Activated naive CD8-positive, alpha-beta T cell (primary cell): Measurements from ENCODE around the gene HOXA9.
A peak's percentile ranks its signal among the peaks of the same experiment; 100 is the strongest.

Source experiments
- H3K27ac Mint-ChIP-seq: one replicate; pipeline ENCODE4 v1.8.0; 2021; ENCODE audit warnings: mixed read lengths
- H3K27me3 Mint-ChIP-seq: one replicate; pipeline ENCODE4 v1.8.0; 2021; ENCODE audit warnings: mixed read lengths
- H3K36me3 Mint-ChIP-seq: one replicate; pipeline ENCODE4 v1.8.0; 2021; ENCODE audit warnings: mixed read lengths
- H3K4me1 Mint-ChIP-seq: one replicate; pipeline ENCODE4 v1.8.0; 2021; ENCODE audit warnings: low read depth, mixed read lengths
- H3K4me3 Mint-ChIP-seq: one replicate; pipeline ENCODE4 v1.8.0; 2021; ENCODE audit warnings: mild to moderate bottlenecking, mixed read lengths
- H3K9me3 Mint-ChIP-seq: one replicate; pipeline ENCODE4 v1.8.0; 2021; ENCODE audit warnings: low read depth, mixed read lengths

HOXA9 gene

DNA sequence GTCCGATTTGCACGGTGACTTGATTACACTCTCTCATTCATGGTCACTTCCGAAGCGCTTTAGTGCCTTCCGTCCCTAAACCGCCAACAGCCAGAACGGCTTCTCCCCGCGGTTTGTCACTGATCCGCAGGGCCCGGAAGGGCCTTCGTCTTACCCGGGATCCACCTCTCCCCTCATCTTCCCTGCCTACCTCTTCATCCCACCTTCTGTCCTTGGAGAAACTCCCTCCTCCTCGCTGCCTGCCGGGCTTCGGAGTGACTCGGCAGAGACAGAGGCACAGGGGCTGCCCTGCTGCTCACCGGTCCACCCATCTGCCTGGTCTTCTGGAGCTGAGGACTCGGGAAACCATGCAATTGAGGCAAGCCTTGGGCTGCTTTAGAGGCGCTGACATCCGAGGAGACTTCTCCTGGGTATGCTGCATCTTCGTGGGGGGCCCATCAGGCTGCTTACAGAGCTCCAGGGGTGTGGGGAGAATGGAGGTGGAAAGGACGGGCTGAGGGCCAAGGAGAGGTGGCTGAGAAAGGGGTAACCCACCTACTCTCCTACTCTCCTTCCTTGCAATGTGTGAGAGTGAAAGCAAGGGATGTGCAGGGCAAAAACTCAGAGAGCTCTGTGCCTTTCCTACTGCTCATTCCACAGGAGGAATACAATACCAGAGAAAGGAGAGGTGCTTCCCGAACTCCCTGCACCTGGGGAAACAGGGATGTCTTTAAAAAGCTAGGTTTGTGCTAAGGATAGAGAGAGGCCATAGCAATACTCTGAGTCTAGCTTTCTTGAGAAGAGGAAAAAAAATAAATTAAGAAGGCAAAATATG, 20.7 kb upstream of the HOXA9 start:
- peaks cover 53% of the 10 kb centered on the region for H3K4me1 Mint-ChIP-seq
- no peak overlapping the region for H3K27ac Mint-ChIP-seq
- peak overlapping the region; percentile 80 for H3K4me3 Mint-ChIP-seq
- H3K27me3 Mint-ChIP-seq: peaks cover 51% of the 10 kb centered on the region
- H3K9me3 Mint-ChIP-seq: no peaks in the 10 kb centered on the region
- H3K36me3 Mint-ChIP-seq: no peaks in the 10 kb centered on the region

DNA sequence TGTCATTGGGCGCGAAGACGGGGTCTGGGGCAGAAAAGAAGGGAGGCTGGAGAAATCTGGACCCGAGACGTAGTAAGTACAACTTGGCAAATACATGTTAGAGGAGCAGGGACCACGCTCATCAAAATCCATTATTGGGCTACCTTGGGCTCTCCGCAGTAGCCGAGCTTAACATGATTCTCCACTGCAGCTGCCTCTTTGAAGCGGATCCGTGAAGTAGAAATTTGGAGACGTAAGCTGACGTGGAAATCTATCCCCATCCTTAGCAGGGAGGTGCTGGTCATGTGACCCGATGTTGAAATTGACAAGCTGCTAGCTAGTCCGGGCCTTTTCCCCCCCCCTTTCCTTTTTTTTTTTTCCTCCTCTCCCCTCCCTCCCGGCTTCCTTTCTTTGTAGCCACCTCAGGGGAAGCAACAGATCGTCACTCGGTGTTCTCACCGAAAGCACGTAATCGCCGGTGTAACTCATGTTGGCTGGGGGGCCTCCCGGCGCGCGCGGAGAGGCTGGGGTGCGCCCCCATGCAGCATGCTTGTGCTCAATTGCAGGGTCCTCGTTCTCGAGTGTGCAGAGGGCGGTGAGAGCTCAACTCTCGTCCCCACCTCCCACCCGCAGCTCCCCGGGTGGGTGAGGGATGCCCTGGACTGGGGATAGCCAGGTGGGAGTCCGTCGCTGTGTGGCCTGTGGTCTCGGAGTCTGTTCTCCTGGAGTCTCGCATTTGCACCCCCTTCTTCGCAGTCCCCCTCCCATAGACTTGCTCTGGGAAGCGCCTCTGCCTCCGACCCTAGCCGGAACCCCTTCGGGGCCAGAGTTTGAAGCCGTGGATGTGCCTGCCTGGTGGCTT, 19.9 kb upstream of the HOXA9 start, which contains the start of gene HOXA11:
Gene HOXA11 (minus strand): TSS at position 220 of the 841 bp plus-strand sequence. CDS start 88 bp downstream, at position 132.
- peaks cover 47% of the 10 kb centered on the region for H3K27me3 Mint-ChIP-seq
- no peaks in the 10 kb centered on the region for H3K36me3 Mint-ChIP-seq
- no peaks in the 10 kb centered on the region for H3K9me3 Mint-ChIP-seq
- H3K4me3 Mint-ChIP-seq: peak within 1 kb of the TSS; percentile 80
- peaks cover 53% of the 10 kb centered on the region for H3K4me1 Mint-ChIP-seq
- H3K27ac Mint-ChIP-seq: no peak within 1 kb of the TSS

DNA sequence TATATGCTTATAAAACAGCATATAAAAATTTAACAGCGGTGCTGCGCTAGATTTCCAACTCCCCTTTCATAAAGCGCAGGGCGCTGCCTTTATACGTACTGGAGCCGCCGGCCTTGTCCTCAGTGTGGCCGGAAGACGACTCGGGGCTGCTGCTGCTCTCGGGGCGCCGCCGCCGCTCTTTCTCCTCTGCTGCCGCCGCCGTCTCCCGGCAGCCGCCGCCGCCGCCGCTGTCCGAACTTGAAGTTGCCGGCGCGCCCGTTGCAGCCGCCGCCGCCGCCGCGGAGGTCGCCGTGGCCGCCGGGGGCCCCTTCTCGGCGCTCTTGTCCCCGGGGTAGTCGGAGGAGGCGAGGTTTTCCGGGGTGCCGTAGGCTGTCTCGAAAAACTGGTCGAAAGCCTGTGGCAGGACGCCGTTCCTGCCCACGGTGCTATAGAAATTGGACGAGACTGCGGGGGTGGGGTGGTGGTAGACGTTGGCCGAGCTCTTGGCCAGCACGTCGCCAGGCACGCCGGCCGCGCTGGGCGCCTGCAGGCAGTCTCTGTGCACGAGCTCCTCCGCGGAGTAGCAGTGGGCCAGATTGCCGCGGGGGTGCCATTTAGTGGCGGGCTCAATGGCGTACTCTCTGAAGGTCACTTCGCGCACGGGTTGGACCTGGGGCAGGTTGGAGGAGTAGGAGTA, 19.1 kb upstream of the HOXA9 start:
- Mint-ChIP-seq H3K9me3 (no peaks in the 10 kb centered on the region), H3K4me3 (peak overlapping the region; percentile 80), H3K27me3 (peaks cover 44% of the 10 kb centered on the region), H3K36me3 (no peaks in the 10 kb centered on the region), H3K27ac (no peak overlapping the region), H3K4me1 (peaks cover 50% of the 10 kb centered on the region)

DNA sequence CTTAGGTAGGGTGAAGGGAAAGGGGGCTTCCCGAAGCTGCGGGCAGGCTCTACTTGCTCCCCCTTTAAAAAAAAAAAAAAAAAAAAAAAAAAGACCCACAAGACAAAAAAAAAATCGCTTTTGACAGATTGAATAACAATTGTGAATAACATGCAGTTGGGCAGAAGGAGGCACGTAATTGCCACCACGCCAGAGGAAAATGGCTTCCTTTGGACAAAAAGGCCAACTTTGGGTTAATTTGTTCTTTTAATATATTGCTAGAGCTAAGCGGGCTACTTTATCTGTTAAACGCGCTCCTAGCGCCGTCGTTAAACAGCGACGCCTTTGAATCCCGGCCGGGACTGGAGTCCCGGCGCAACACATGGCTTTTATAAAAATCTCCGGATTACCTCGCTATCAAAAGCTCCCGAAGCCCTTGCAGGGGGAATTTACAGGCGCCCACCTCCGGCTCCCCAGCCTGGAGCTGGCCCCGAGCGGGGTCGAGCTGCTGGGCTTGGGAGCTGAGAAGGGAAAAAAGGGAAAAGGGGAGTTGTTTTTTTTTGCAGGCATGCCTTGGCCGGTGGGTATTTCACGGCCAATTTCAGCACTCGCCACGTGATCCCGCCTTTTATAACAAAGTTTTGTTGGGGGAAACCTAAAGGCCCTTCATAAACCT, 18.5 kb upstream of the HOXA9 start:
- H3K4me3 Mint-ChIP-seq: peak overlapping the region; percentile 56
- no peak overlapping the region for H3K27ac Mint-ChIP-seq
- H3K9me3 Mint-ChIP-seq: no peaks in the 10 kb centered on the region
- peaks cover 51% of the 10 kb centered on the region for H3K27me3 Mint-ChIP-seq
- no peaks in the 10 kb centered on the region for H3K36me3 Mint-ChIP-seq
- H3K4me1 Mint-ChIP-seq: peaks cover 46% of the 10 kb centered on the region

DNA sequence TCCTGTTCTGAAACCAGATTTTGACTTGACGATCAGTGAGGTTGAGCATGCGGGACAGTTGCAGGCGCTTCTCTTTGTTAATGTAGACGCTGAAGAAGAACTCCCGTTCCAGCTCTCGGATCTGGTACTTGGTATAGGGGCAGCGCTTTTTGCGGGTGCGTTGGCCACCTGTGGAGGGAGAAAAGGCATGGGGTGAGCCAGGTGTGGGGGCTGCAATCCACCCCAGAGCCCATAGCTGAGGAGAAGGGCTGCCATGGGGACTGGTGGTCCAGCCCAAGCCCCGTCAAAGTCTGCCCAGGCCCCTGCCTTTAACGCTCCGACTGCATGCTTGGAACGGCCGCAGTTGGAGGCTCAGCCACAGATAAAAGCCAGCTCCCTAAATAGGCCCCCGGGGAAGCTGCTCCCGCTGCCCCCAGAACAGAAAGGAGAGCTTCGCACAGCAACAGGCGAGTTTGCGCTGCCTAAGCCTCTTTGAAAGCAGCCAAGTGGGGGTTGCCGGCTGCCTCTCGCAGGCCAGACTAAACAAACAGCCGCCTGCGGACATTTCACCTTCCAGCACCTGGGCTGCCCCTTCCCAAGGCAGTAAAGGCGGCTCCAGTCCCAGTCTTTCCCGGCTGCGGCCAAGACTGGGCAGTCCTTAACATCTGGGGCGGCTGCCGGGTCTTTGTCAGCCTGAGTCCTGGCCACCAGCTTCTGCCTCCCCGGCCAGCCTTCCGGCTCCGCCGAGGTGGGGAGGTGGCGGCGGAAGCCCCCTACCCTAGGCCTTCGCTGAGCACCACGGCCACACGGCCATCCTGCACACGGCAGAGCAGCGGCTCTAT, 17.7 kb upstream of the HOXA9 start:
- Mint-ChIP-seq H3K36me3 (no peaks in the 10 kb centered on the region), H3K27ac (no peak overlapping the region), H3K9me3 (no peaks in the 10 kb centered on the region), H3K4me1 (peaks cover 39% of the 10 kb centered on the region), H3K4me3 (peak overlapping the region; percentile 10), H3K27me3 (peaks cover 49% of the 10 kb centered on the region)

DNA sequence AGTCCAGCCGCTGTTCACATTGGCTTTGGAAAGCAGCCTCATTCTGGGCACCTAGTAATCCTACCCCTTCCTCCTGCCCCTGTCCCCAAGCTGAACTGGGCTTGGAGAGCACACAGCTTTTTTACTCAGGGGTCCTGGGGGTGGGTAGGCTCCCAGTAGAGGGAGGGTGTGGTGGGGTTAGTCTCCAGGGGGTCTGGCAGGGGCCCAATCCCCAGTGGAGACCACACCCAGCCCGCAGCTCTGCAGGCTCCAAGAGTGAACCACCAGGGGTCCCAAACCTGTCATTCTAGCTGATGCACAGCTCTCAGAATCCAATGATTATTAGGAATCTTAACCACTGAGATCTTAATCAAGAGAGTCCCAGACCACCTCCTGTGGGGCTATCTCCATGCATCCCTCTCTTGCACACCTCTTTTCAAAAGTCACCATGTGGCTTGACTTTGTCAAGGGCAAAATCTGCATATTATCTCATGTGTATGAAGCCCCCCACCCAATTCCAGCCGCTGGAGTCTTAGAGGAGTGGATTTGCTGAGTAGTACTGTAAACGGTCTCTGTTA, 17.0 kb upstream of the HOXA9 start:
- Mint-ChIP-seq H3K9me3 (no peaks in the 10 kb centered on the region), H3K4me3 (no peak overlapping the region), H3K27ac (no peak overlapping the region), H3K36me3 (no peaks in the 10 kb centered on the region), H3K4me1 (peaks cover 34% of the 10 kb centered on the region), H3K27me3 (peaks cover 48% of the 10 kb centered on the region)

DNA sequence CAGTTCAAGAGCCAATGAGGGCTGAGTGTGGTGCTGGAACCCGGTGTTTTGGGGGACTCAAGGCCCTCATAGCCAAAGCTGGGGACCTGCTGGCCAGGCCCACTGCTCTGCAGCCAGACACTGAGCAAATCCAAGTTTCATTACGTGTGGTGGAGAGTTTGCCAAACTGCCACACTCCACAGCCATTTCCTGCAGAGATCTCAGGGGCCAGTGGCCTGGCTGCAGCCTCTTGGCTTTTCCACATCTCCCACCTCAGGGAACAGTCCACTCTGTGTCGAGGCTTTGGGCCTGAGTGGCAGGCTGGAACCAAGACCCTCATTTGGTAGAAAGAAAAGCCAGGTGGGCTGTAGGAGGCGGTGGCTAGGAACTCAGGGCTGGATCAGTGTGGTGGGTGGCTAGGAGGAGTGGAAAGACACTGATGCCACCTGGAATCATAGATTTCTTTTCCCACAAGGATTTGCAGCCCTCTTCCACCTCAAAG, 16.5 kb upstream of the HOXA9 start:
- Mint-ChIP-seq H3K27ac (no peak overlapping the region), H3K4me3 (no peak overlapping the region), H3K9me3 (no peaks in the 10 kb centered on the region), H3K36me3 (no peaks in the 10 kb centered on the region), H3K27me3 (peaks cover 44% of the 10 kb centered on the region), H3K4me1 (peaks cover 30% of the 10 kb centered on the region)

DNA sequence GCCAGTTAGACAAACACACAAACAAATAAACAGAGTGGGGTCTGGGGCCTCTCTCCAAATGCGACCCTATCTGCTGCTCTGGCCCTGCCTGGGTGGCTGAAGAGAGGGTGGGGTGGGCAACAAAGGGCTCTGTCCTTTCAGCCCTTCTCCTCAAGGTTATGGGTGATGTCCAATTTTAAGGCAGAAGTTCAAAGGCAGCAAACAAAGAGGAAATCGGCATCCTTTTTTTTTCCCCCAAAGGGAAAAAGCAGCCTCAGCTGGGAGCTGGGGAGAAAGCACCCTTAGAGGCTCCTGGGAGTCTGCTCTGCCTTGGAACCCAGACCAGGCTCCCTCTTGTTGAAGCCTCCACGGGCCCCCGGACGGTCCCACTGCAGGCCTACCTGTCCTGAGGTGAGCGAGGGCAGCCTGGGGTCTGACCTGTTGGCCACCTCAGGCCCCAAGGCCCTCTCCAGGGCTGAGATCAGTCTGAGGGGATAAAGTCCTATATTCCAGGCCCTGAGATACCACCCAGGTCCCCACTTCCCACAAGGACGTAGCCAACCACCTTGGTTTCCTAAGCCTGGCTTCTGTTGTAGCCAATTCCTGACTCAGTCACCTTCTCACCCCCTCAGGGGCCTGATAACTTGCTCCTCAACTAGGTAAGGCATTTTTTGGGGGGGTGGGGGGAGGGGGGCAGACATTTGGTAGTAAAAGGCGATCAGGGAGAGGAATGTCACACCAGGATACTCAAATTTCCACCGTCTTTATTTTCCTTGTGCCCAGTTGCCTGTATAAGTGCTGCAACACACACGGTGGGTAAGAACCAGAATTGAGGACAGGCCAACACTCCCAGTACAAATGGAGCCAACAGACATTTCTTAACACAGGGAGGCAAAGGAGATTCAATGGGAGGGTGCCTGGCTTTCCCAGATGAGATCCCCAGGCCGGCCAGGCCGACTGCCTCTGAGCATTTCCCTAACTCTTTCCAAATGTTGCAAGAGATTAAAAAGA, 15.4 kb upstream of the HOXA9 start:
- Mint-ChIP-seq H3K27me3 (peaks cover 36% of the 10 kb centered on the region), H3K9me3 (no peaks in the 10 kb centered on the region), H3K27ac (no peak overlapping the region), H3K4me1 (peaks cover 22% of the 10 kb centered on the region), H3K4me3 (peak overlapping the region; percentile 11), H3K36me3 (no peaks in the 10 kb centered on the region)

DNA sequence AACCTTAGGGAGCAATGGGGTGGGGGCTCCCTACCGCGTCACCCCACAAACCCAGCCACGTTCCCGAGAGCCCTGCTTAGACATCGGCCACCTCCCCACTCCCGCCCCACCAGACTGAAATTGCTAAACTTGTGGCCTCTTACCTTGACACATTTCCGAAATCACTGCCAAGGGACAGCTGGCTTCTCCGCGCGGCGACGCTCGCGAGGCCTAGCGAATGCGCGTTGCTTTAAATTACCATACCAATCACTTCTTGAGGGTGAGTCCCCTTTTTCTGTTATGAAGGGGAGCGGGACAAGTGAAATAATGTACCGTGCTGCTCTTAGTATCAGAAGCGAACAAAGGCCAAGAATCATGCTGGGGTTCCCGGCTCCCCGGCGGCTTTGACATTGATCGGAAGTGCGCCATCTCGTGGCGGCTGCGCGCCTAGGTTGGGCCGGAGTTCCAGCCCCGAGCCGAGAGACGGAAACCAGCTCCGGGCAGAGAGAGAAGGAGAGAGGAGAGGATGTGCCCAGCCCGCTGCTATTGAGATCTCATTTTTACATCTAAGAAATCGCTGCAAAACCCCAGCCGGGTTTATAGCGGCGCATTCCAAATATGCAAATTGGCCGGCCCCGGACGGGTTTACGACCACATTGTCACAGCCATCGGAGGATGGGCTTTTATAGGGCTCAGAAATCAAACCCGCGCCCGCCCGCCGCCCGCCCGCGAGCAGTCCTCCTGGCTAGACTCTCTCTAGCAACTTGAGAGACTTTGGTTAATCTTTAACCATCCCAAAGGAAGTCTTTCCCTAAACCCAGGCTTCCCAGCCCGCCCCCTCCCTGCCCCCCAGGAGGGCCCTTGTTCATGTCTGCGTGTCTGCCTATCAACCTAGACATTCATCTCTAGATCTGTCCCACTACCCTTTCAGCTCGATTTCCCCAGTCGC, 14.4 kb upstream of the HOXA9 start:
- Mint-ChIP-seq H3K4me3 (peak overlapping the region; percentile 53), H3K27ac (no peak overlapping the region), H3K4me1 (peaks cover 12% of the 10 kb centered on the region), H3K27me3 (peaks cover 33% of the 10 kb centered on the region), H3K36me3 (no peaks in the 10 kb centered on the region), H3K9me3 (no peaks in the 10 kb centered on the region)

DNA sequence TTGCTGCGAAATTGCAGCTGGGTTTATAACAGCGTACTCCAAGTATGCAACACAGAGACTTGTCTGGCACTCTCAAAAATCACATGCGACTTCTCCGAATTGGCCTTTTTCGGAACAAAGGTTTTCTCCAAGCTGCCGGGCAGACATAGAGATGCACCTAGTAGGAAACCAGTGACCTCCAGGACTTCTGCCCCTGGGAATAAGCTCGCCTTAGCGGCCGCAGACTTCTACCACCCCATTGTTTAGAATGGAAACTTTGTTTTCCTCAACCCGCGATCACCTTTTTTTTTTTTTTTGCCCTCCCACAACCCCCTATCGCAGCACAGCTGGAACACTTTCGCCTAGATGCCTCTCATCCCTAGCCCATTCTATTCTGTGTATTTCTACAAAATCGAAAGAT, 13.7 kb upstream of the HOXA9 start:
- Mint-ChIP-seq H3K4me3 (no peak overlapping the region), H3K36me3 (no peaks in the 10 kb centered on the region), H3K9me3 (no peaks in the 10 kb centered on the region), H3K27me3 (peaks cover 31% of the 10 kb centered on the region), H3K27ac (no peak overlapping the region), H3K4me1 (peaks cover 8% of the 10 kb centered on the region)

DNA sequence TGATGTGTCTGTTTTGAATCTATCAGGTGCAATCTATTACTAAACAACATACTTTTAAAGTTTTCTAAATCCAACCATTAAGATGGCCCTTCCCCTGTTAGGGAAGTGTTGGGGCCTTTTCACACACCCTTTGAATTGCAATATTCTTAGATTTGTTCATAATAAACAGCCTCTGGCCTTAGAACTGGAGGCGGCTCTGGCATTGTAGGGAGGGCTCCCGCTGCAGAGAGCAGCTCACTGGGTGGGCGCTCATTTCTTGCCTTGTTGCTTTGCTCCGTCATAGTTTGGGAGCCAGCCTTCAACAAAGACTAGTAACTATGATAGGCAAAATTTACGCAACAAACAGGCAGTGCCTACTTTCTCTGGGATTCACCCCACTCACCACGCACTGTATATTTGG, 13.0 kb upstream of the HOXA9 start:
- no peaks in the 10 kb centered on the region for H3K36me3 Mint-ChIP-seq
- H3K4me1 Mint-ChIP-seq: peaks cover 4% of the 10 kb centered on the region
- H3K27me3 Mint-ChIP-seq: peaks cover 31% of the 10 kb centered on the region
- no peak overlapping the region for H3K27ac Mint-ChIP-seq
- no peak overlapping the region for H3K4me3 Mint-ChIP-seq
- H3K9me3 Mint-ChIP-seq: no peaks in the 10 kb centered on the region

DNA sequence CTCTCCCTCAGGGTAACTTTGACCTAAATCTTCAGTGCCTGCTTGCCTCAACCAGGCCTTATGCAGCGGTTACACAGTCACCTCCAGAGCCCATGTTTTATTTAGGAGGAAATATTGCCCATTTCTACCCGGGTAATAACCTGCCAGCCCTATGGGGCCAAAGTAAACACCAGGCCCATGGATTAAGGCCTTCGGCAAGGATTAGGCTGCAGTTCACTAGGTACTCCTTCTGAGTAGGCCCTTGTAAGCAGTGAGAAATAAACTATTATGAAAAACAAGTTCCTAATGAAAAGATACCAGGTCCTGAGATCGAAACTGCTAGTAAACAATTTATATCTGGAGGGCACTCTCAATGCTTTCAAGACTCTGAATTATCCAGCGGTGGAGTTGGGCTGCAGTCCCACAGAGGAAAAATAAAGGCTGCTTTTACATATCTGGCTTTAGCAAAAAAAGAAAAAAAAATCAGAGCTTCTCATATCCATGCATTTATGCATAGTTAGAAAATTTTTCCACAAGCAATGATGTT, 12.5 kb upstream of the HOXA9 start:
- H3K36me3 Mint-ChIP-seq: no peaks in the 10 kb centered on the region

More for the DNA sequence above, 12.5 kb upstream of the HOXA9 start:
- Mint-ChIP-seq H3K27me3 (peaks cover 31% of the 10 kb centered on the region), H3K9me3 (no peaks in the 10 kb centered on the region), H3K4me1 (peaks cover 4% of the 10 kb centered on the region), H3K4me3 (no peak overlapping the region), H3K27ac (no peak overlapping the region)
